ENCODE data around the gene SIT1. TPM values are rescaled to one million over a fixed set of nuclear protein-coding genes. Genes with fewer than 3 reads are reported as not detected.
A peak's percentile ranks its signal among the peaks of the same experiment; 100 is the strongest.

SIT1 gene
- total RNA-seq, 1 experiment from 2014 or later: not detected

- TF ChIP-seq CTCF (IDR thresholded peaks at IDR 0.05) (no peak), POLR2AphosphoS5 (IDR thresholded peaks at IDR 0.05; ENCODE audit: low read depth, low read length) (no peak), TCF7L2 (IDR thresholded peaks at IDR 0.05; ENCODE audit: low read depth, low read length) (no peak), SIN3A (IDR thresholded peaks at IDR 0.05; ENCODE audit: borderline replicate concordance, insufficient read depth, low read depth, low read length) (no peak), REST (IDR thresholded peaks at IDR 0.05; ENCODE audit: insufficient read depth in 1 of 2, low read depth in 2 of 2, low read length in 1 of 2) (no peak)
- H3K4me1 ChIP-seq (ENCODE audit: control insufficient read depth, insufficient read depth, low read length): no peaks in the 10 kb centered on the region
- H3K4me3 ChIP-seq (ENCODE audit: low read depth in 2 of 2, low read length in 2 of 2): no peak overlapping the region
- no peak overlapping the region for H3K27ac ChIP-seq (ENCODE audit: low read length)
- ATAC-seq (no peak), DNase-seq (ENCODE audit: low read depth, low spot score) (no peak)
- no peaks in the 10 kb centered on the region for H3K9me3 ChIP-seq (ENCODE audit: control insufficient read depth, insufficient read depth, low read depth, low read length)
- ChIA-PET POLR2A (no interaction called here), CTCF (interaction anchor here (1.1 kb wide), 1 partner anchor 37 kb away, joined by 3 read pairs; no protein-coding TSS in a partner anchor)
- intact Hi-C loops (cut with micrococcal nuclease; ENCODE audit: unreplicated experiment) (no loop called here), in situ Hi-C loops (cut with HindIII; ENCODE audit: low pct_unique_long_range_greater_than_20kb, low sequenced_read_pairs) (no loop called here)
- no peaks in the 10 kb centered on the region for H3K27me3 ChIP-seq (ENCODE audit: control insufficient read depth, insufficient read depth, low read length)
- peaks cover 15% of the 10 kb centered on the region; the same call in 1 of the 2 replicates for H3K36me3 ChIP-seq (ENCODE audit: control insufficient read depth, insufficient read depth, low read length)
- BruUV-seq (replicated peaks): no TSS peak
These were observed 47.5 kb upstream of the SIT1 start for GRCh38 chr9:35698231-35698630.

- TF ChIP-seq POLR2AphosphoS5 (IDR thresholded peaks at IDR 0.05; ENCODE audit: low read depth, low read length): no peak
- TF ChIP-seq CTCF (IDR thresholded peaks at IDR 0.05): no peak
- no peak for TF ChIP-seq SIN3A (IDR thresholded peaks at IDR 0.05; ENCODE audit: borderline replicate concordance, insufficient read depth, low read depth, low read length)
- TF ChIP-seq TCF7L2 (IDR thresholded peaks at IDR 0.05; ENCODE audit: low read depth, low read length): no peak
- TF ChIP-seq REST (IDR thresholded peaks at IDR 0.05; ENCODE audit: insufficient read depth in 1 of 2, low read depth in 2 of 2, low read length in 1 of 2): no peak
These were observed 46.8 kb upstream of the SIT1 start for GRCh38 chr9:35697486-35697885.

More at GRCh38 chr9:35697486-35697885, 46.8 kb upstream of the SIT1 start:
- Histone ChIP-seq H3K4me1 (ENCODE audit: control insufficient read depth, insufficient read depth, low read length) (no peaks in the 10 kb centered on the region), H3K27ac (ENCODE audit: low read length) (no peak overlapping the region), H3K4me3 (ENCODE audit: low read depth in 2 of 2, low read length in 2 of 2) (no peak overlapping the region), H3K27me3 (ENCODE audit: control insufficient read depth, insufficient read depth, low read length) (no peaks in the 10 kb centered on the region), H3K36me3 (ENCODE audit: control insufficient read depth, insufficient read depth, low read length) (0 out of 2 replicates have a peak, but pooled peaks cover 15% of the 10 kb centered on the region), H3K9me3 (ENCODE audit: control insufficient read depth, insufficient read depth, low read depth, low read length) (no peaks in the 10 kb centered on the region)
- TSS peak; percentile 97 for BruUV-seq (replicated peaks)
- CTCF ChIA-PET: interaction anchor here (0.9 to 2.5 kb wide), 6 partner anchors 7 to 37 kb away, joined by 3 to 17 read pairs (median 8); partner anchors contain the start of genes CREB3 and TLN1
- DNase-seq (ENCODE audit: low read depth, low spot score) (no peak), ATAC-seq (no peak)
- in situ Hi-C loops (cut with HindIII; ENCODE audit: low pct_unique_long_range_greater_than_20kb, low sequenced_read_pairs) (no loop called here), intact Hi-C loops (cut with micrococcal nuclease; ENCODE audit: unreplicated experiment) (no loop called here)
- POLR2A ChIA-PET: no interaction called here

All from Panc1 (cell line).